GM18517 (cell line): ENCODE results near the gene TBC1D22A.

Source experiments
- ATAC-seq: cut with Tn5 transposase; IDR thresholded peaks from one replicate; pipeline ENCODE4 v1.9.1; 2021; ENCODE audit warnings: mild to moderate bottlenecking, moderate library complexity; ENCODE audit not compliant: unreplicated experiment

The TBC1D22A gene

GRCh38 chr22:46793497-46793896 lies 31.0 kb downstream of the TBC1D22A start:
- ATAC-seq, result no peak

DNA sequence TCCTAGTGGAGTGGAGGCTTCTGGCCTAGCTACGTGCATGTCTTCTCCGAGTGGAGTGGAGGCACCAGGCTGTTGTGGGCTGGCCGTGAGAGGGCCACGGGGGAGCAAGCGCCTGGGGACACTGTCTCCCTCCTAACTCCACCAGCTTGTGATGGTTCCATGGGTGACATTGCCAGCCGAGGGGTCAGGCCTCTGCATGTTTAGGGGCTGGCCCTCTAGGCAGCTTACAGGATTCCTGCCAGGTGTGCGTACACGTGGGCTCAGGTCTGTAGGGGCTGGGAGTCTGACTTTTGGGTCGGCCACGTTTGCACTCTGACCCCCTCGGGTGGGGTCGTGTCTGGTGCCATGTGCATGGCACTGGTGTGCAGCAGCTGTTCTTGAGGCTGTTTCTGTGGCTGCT lies 31.6 kb downstream of the TBC1D22A start:
- no peak for ATAC-seq

DNA sequence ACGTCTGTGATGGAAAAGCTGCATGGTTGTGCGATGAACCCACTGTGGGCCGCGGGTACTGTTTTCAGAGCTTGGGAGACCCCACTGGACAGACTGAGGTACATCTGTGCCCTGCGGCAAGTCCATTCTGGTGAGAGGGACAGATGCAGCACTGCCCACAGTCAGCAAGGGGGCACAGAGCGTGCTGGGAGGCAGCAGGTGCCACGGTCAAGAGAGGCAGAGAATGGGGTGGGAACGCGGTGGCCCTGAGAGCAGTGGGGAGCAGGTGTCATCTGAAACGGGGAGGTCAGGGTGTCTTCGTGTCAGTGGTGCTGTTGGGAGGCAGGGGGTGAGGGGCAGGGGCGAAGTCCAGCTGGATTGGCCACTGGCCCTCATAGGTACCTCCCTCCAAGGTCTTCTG lies 32.0 kb downstream of the TBC1D22A start:
- ATAC-seq, result no peak

DNA sequence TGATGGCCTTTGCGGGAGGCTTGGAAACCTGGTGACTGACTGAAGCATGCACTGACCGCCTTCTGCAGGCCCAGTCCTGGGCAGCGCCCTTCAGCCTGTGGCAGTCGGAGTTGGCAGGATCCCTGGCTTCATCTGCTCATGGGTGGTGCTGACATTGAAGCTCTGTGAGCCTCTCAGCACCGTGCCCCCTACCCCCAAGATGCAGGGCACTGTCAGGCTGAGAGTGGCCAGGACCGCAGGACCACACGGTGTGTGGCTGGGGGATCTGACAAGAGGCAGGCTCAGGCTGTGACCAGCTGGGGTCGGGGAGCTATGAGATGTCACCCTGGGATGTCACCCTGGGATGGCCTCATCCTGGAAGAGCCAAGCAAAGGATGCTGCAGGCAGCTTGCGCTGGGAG lies 32.7 kb downstream of the TBC1D22A start:
- ATAC-seq, result no peak

- no peak for ATAC-seq
Measured at GRCh38 chr22:46795845-46796565, 33.6 kb downstream of the TBC1D22A start.

GRCh38 chr22:46796566-46797195 lies 34.2 kb downstream of the TBC1D22A start:
- ATAC-seq, result no peak

- no peak for ATAC-seq
Measured at GRCh38 chr22:46797355-46797754, 34.9 kb downstream of the TBC1D22A start.

DNA sequence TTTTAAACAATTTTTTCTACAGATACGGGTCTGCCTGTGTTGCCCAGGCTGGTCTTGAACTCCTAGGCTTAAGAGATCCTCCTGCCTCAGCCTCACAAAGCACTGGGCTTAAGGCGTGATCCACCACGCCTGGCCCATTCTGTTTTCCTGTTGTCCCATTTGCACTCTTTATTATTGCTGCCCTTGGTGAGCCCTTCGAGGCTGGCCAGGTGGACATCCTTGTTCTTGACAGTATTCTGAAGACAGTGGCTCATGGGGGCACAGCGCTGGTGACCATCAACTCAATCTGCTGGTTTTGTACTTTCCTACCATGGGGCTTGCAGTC lies 35.6 kb downstream of the TBC1D22A start:
- no peak for ATAC-seq

DNA sequence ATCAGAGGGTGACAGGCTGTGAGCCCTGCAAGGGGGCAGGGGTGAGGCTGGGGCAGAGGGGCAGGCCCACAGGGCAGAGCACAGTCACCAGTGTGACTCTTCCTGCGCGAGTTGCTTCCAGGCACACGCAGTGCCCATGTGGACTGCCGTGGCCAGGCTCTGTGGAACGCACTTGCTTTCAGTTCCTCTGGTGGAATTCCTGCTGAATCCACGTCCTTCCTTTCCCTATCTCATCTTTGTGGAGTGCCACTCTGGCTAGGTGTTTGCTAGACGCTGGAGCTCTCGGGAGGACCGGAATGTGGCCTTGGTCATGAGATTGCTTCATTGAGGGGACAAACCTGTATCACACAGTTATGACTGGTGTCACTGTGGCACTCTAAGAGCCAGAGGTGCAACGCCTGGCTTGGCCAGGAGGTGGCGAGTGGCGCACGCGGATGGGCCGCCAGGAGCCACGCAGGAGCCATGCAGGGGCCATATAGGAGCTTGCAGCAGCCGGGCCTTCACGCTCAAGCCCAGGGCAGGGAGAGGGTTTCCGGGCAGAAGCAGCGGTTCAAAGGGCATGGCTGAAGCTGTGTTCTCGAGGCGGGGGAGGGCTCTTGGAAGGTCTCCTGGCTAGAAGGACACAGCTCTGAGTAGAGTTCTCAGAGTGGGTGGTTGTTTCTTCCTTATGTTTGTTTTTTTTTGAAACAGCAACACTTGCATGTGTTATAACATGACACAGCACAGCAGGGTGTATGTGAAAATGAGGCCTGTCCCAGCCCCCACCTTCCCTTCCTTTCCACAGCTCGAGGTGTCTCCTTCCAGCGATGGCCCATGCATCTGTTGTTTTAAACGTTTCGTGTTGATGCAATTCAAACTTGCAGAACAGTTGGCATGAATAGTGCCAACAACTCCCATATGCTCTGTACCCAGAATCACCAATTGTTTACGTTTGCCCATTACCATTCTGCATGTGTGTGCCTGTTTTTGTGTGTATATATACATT lies 36.2 kb downstream of the TBC1D22A start:
- no peak for ATAC-seq

- no peak for ATAC-seq
Measured at GRCh38 chr22:46799626-46800025, 37.2 kb downstream of the TBC1D22A start.

DNA sequence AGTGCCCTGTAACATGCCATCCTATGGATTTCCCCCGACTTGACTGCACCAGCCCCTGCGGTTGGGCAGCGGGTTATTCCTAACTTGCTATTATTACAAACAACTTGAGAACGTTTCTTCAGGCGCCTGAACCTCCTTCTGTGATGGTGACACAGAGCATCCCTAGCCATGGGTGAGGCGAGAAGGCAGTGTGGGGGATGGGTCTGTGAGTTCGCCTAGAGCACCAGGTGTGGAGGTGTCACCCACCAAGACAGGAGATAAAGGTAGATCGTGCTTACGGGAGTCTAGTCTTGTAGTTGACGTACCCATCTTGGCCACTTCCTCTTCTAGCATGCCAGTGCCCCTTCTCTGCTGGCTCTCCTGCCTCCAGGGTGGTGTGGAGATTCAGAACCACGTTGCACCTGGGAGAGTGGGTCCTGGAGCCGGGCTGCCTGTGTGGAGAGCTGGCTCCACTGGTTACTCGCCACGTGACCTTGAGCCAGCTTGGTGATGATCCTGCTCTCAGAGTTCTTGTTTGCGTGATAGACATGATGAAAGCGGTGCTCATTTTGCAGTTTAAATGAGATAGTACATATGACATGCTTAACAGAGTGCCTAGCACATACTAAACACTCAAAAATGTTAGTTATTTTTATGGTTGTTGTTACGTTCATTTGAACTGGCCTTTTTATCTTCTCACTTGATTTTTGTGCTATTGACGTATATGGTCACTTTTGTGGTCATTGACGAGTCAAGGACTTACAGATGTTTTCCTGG lies 37.8 kb downstream of the TBC1D22A start:
- ATAC-seq, result no peak

DNA sequence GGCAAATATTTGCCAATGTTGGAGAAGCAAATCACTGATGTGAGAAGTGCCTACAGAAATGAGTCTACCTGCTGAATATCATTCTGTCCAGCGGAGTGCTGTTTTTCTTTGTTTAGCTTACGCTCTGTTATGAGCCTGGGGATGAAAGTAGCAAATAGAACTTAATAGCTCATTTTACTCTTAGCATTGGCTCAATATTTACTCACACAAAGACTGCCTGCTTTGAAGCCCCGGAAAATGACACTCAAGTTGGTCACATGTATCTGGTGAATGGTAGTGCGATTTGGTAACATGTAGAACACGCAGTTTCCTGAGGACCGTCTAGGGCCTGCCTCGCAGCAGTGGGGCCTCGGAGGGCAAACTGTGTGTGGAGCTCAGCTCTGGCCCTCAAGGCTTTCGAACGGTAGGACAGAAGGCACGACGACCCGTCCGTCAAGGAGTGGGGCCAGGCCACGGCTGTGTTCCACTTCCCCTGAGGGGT lies 38.9 kb downstream of the TBC1D22A start:
- ATAC-seq, result no peak

DNA sequence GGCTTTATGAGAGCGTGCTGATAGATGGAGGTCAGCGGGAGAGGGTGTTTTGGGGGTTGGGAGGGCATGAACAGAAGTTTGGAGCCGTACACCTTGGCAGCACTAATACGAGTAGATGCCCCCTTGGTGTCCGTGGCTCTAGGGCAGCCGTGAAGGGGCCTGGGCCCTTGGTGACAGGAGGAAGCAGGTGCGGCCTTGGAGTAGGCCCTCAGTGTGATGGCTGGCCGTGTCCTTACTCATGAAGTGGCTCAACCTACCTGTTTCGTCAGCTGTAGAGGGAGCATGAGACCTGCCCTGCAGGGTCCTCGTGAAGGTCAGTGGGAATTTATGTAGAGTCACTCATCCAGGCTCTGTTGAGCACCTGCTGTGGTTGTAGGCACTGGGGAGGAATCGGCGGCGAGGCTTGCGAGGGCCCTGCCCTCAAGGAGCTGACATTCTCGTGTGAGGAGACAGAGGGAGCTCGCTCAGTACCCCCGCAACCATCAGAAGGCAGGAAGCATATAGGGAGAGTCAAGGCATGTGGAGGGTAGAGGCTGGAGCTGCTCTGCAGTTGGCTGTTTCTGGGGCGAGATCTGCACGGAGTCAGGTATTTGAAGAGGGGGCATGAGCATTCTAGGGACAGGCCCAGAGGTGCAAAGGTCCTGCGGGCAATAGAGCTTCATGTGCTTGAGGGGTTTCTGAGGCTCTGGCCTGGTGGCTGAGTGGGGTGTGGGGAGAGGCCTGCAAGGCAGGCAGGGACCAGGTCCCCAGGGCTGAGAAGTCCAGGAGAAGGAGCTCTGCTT lies 39.6 kb downstream of the TBC1D22A start:
- ATAC-seq, result no peak

DNA sequence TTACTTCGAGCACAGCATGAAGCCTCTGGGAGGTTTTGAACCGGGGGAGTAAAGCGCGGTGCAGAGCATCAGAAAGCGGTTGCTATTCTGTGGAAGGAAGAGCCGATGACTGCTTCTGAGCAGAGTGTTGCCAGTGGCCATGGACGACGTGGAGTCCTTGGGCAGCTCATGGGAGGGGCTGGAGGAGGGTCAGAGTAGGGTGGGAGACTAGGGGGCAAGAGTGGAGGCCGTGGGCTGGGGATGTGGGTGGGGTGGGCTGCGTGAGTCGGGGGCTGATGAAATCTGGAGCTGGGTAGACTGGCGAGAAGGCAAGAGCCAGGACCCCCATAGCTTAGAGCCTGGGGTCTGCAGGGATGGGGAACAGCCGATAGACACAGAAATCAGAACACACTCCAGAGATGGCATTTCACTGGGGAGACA lies 40.2 kb downstream of the TBC1D22A start:
- ATAC-seq, result no peak

- ATAC-seq, result no peak
Measured at GRCh38 chr22:46803031-46803880, 40.8 kb downstream of the TBC1D22A start.

DNA sequence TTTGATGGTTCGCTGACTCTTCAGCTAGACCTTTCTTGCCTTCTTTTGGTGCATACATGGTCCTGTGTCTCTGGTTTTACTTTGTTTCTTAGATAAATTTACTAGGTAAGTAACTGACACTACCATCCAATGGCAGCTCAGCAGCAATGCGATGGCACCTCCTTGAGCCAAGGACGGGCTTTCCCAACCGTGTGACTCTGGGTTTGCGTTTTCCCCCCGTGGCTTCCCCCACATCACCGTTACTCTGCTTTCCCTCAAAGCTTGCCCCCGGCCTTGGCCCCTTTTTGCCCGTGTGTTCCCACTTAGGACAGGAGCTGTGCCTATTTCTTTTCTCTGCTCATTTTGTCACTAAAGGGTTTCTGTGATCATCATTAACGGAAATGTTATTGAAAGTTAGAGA lies 41.5 kb downstream of the TBC1D22A start:
- ATAC-seq, result no peak

- ATAC-seq, result no peak
Measured at GRCh38 chr22:46806794-46807193, 44.3 kb downstream of the TBC1D22A start.

- no peak for ATAC-seq
Measured at GRCh38 chr22:46807458-46807857, 45.0 kb downstream of the TBC1D22A start.
